ENCODE measurements around the gene KRT24. TPM values are rescaled to one million over a fixed set of nuclear protein-coding genes. Genes with fewer than 3 reads are reported as not detected.

The KRT24 gene
- total RNA-seq, 2 donors from 2014 or later = not detected

DNA sequence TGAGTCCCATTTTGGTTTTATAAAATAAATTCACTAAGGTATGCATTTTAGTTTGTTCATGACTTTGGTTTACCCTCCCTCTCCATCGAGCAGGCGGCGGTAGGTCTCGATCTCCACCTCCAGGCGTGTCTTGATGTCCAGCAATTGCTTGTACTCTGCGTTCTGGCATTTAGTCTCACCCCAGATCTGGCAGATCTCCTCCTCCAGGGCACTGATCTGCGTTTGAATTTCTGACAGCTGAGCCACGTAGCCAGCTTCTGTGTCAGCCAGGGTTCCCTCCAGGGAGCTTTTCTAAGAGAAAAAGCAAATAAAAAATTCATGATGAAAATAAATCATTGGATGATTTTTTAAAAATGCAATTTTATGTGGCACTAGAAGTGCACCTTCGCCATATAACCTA, 4.2 kb downstream of the KRT24 start:
- no peak overlapping the region for H3K27ac ChIP-seq
- H3K9me3 ChIP-seq = no peaks in the 10 kb centered on the region
- peaks cover 13% of the 10 kb centered on the region for H3K4me1 ChIP-seq (replicated peaks)
- no peak overlapping the region for H3K4me3 ChIP-seq
- H3K27me3 ChIP-seq (replicated peaks; ENCODE audit: insufficient read depth) = no peaks in the 10 kb centered on the region
- H3K36me3 ChIP-seq = no peaks in the 10 kb centered on the region
- 14% methylated on average over 9 of the region's 9 CpGs for WGBS
- TF ChIP-seq, protein P1, sequence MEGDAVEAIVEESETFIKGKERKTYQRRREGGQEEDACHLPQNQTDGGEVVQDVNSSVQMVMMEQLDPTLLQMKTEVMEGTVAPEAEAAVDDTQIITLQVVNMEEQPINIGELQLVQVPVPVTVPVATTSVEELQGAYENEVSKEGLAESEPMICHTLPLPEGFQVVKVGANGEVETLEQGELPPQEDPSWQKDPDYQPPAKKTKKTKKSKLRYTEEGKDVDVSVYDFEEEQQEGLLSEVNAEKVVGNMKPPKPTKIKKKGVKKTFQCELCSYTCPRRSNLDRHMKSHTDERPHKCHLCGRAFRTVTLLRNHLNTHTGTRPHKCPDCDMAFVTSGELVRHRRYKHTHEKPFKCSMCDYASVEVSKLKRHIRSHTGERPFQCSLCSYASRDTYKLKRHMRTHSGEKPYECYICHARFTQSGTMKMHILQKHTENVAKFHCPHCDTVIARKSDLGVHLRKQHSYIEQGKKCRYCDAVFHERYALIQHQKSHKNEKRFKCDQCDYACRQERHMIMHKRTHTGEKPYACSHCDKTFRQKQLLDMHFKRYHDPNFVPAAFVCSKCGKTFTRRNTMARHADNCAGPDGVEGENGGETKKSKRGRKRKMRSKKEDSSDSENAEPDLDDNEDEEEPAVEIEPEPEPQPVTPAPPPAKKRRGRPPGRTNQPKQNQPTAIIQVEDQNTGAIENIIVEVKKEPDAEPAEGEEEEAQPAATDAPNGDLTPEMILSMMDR (IDR thresholded peaks at IDR 0.05) = no peak
- TF ChIP-seq POLR2AphosphoS5 (IDR thresholded peaks at IDR 0.05) (no peak), POLR2A (IDR thresholded peaks at IDR 0.05) (no peak)
- intact Hi-C loops (cut with DNase I) = no loop called here
- peak; percentile 22 for DNase-seq (ENCODE audit: low spot score)

- H3K27me3 ChIP-seq (replicated peaks; ENCODE audit: insufficient read depth) = no peaks in the 10 kb centered on the region
- no peak for TF ChIP-seq POLR2AphosphoS5 (IDR thresholded peaks at IDR 0.05)
- TF ChIP-seq POLR2A (IDR thresholded peaks at IDR 0.05) = no peak
- TF ChIP-seq, protein P1 (IDR thresholded peaks at IDR 0.05) = no peak
- H3K4me3 ChIP-seq = no peak overlapping the region
- H3K9me3 ChIP-seq = no peaks in the 10 kb centered on the region
- H3K27ac ChIP-seq = peak overlapping the region in 1 of 2 donors; percentile 3
- H3K36me3 ChIP-seq = no peaks in the 10 kb centered on the region
- DNase-seq (ENCODE audit: low spot score) = no peak
- peaks cover 13% of the 10 kb centered on the region for H3K4me1 ChIP-seq (replicated peaks)
- intact Hi-C loops (cut with DNase I) = no loop called here
- 15% methylated on average over 7 of the region's 7 CpGs for WGBS
Measured at GRCh38 chr17:40697297-40697696, 6.3 kb downstream of the KRT24 start.

GRCh38 chr17:40696651-40697072, 6.9 kb downstream of the KRT24 start:
- H3K9me3 ChIP-seq = no peaks in the 10 kb centered on the region
- peaks cover 13% of the 10 kb centered on the region for H3K4me1 ChIP-seq (replicated peaks)
- no peaks in the 10 kb centered on the region for H3K27me3 ChIP-seq (replicated peaks; ENCODE audit: insufficient read depth)
- DNase-seq (ENCODE audit: low spot score) = peak; percentile 63
- intact Hi-C loops (cut with DNase I) = no loop called here
- H3K27ac ChIP-seq = peak overlapping the region in 1 of 2 donors; percentile 3
- TF ChIP-seq POLR2A (IDR thresholded peaks at IDR 0.05) (no peak), POLR2AphosphoS5 (IDR thresholded peaks at IDR 0.05) (peak; percentile 7)
- H3K4me3 ChIP-seq = no peak overlapping the region
- no peaks in the 10 kb centered on the region for H3K36me3 ChIP-seq
- WGBS = 39% methylated on average over 3 of the region's 3 CpGs

DNA sequence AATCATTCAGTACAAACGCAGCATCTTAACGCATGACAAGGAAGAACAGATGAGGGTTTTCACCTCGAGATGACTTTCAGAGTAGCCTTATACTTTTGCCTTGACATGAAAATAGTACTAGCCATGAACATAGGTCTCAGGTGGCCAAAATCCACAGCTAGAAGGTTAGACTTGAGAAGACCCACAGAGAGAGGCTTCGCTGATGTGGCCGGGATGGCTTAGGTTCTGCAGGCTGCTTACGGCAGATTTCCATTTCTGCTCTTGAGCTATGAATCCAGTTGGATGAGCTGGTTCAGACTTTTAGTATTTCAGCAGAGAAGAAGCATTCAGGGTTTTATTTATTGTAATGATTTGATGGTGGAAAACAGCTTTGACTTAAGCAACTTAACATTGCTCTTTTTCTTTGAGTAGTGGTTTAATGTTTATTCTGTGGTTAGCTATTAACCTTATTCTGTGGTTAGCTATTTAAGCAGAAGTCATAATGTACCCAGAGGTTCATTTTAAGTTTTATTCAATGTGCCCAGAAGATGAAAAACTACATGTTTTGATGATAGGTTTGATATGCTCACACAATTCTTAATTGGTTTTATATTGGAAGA, 7.6 kb downstream of the KRT24 start:
- Histone ChIP-seq H3K9me3 (no peaks in the 10 kb centered on the region), H3K4me3 (no peak overlapping the region), H3K36me3 (no peaks in the 10 kb centered on the region), H3K27ac (peak overlapping the region in 1 of 2 donors; percentile 6), H3K27me3 (replicated peaks; ENCODE audit: insufficient read depth) (no peaks in the 10 kb centered on the region), H3K4me1 (replicated peaks) (peaks cover 13% of the 10 kb centered on the region)
- TF ChIP-seq, protein P1 (IDR thresholded peaks at IDR 0.05) = no peak
- TF ChIP-seq POLR2AphosphoS5 (IDR thresholded peaks at IDR 0.05) = no peak
- no peak for TF ChIP-seq POLR2A (IDR thresholded peaks at IDR 0.05)
- intact Hi-C loops (cut with DNase I) = no loop called here
- DNase-seq (ENCODE audit: low spot score) = no peak
- WGBS = 59% methylated on average over 6 of the region's 6 CpGs

DNA sequence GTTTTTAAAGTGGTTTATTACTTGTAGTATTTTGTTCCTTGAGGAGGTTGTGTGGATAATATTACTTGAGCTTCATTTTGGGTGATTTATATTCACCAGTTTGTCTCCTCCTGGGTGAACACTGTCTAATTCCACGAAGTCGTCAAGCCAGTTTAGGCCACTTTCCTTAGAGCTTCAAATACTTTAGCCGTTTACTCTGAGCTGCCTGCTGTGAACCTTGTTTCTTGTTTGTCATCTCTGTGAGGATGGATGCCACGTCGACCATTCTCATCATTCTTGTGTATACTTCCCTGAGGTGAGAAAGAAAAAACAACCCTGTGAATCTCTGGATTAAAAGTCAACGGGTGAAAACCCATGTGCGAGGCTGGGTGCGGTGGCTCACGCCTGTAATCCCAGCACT, 9.0 kb downstream of the KRT24 start:
- no peak overlapping the region for H3K27ac ChIP-seq
- H3K27me3 ChIP-seq (replicated peaks; ENCODE audit: insufficient read depth) = no peaks in the 10 kb centered on the region
- H3K9me3 ChIP-seq = no peaks in the 10 kb centered on the region
- DNase-seq (ENCODE audit: low spot score) = peak; percentile 74
- no peaks in the 10 kb centered on the region for H3K36me3 ChIP-seq
- H3K4me1 ChIP-seq (replicated peaks) = peaks cover 11% of the 10 kb centered on the region
- TF ChIP-seq POLR2A (IDR thresholded peaks at IDR 0.05) (no peak), POLR2AphosphoS5 (IDR thresholded peaks at IDR 0.05) (peak; percentile 65)
- 55% methylated on average over 9 of the region's 9 CpGs for WGBS
- intact Hi-C loops (cut with DNase I) = no loop called here
- H3K4me3 ChIP-seq = no peak overlapping the region

DNA sequence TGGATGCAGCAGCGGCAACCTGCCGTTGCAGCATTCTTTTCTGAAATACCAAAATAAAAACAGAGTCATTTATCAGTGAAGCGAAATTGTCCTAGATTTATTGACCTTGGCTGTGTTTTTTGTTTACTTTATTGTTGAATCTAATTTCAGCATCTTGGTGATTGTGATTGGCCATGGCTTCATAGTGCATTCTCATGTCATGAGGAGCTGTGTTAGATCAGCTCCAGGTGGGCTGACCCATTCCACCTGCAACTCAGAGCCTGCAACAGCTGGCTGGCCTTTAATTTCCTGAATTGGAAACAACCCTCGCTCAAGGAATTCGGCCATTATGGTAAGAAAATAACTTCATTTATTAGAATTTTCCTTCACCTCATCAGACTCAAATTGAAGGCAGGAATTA, 16.4 kb downstream of the KRT24 start:
- H3K9me3 ChIP-seq = no peaks in the 10 kb centered on the region
- no peaks in the 10 kb centered on the region for H3K27me3 ChIP-seq (replicated peaks; ENCODE audit: insufficient read depth)
- intact Hi-C loops (cut with DNase I) = no loop called here
- H3K4me1 ChIP-seq (replicated peaks) = no peaks in the 10 kb centered on the region
- no peaks in the 10 kb centered on the region for H3K36me3 ChIP-seq
- TF ChIP-seq POLR2AphosphoS5 (IDR thresholded peaks at IDR 0.05) (no peak), POLR2A (IDR thresholded peaks at IDR 0.05) (no peak)
- TF ChIP-seq, protein P1 (IDR thresholded peaks at IDR 0.05) = no peak
- no peak overlapping the region for H3K4me3 ChIP-seq
- DNase-seq (ENCODE audit: low spot score) = no peak
- H3K27ac ChIP-seq = no peak overlapping the region
- 65% methylated on average over 5 of the region's 5 CpGs for WGBS

Measured in prostate gland (tissue), 2 donors.